Stimulated activated CD8-positive, alpha-beta memory T cell treated with anti-CD3 and anti-CD28 coated beads, Interleukin-7, amount 100 ng/mL, for 4 hours (primary cell): ENCODE data around the gene TRIM67.
"Not testable (repeated sequence)": the region's sequence is repeated elsewhere in the genome, so short reads cannot be mapped to it uniquely, and the experiment has no call there.

ENCODE experiments used
- DNase-seq, 2 donors: peaks; one replicate each; pipeline ENCODE4 v3.0.0-alpha.2; 2020; ENCODE audit warnings: low read depth in 2 of 2

TRIM67 gene

DNA sequence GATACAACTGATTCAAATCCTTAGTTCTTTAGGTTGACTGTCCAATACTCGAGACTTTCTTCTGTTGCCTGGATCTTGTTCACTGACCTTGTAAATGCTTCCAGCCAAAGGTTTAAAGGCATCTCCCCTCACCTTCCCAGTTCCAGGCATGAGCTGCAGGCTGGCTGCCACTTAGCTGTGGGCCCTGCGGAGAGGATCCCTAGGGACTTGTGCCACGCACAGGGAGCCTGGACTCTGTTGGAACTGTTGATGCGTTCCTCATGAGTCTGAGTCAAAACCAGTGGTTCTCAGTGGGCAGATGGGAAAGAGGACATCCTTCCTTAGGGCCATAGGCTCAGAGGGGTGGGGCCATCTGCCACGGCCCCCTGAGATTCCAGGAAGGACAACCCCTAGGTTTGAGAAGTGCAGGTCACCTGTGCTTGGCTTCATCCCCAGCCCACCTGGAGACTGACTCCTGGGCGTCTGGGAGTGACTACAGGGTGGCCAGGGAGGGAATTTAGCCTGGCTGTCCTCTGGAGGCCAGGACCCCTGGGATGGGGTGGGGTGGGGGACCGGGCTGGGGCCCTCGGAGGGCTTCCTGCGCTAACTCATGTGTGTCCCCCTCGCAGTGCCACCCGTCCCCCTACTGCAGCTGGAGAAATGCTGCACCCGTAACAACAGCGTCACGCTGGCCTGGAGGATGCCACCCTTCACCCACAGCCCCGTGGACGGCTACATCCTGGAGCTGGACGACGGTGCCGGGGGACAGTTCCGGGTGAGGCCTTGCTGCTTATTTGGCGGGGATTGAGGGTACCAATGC lies 41.6 kb downstream of the TRIM67 start:
- no peak for DNase-seq

DNA sequence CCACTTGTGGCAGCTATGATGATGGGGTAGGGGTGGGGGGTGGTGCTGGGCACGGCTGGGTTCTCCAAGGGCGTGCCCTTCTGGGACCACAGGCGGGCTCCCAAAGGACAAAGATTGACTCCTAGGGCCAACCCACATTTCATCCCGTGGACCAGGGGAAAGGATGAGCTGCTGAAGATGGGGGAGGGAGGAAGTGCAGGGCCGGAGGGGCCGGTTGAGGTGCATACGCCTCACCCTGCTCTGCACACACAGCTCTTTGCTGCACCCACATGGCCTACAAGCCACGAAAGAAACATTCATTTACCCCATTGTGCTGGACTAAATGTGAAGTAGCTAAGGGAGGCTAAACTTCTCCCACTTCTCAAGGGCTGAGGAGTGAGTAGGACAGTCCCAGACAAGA lies 45.0 kb downstream of the TRIM67 start:
- DNase-seq = no peak

DNA sequence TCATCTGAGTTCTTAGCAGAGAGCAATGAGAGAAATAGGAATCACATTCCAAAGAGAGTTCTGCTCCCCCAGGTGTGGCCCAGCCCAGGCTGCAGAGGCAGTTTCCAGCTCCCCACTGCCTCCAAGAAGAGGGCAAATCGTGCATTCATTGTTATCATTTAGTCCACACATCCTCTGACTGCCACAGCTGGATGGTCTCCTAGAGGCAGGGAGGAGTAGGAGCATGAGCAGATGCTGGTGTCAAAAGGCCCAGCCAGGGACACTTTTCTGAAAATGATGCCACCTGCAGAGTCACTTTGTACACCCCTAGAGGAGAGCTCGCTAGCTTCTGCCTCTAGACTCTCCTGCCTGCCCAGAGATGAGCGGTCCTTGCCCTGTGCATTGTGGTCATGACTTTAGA lies 45.6 kb downstream of the TRIM67 start:
- DNase-seq = no peak

DNA sequence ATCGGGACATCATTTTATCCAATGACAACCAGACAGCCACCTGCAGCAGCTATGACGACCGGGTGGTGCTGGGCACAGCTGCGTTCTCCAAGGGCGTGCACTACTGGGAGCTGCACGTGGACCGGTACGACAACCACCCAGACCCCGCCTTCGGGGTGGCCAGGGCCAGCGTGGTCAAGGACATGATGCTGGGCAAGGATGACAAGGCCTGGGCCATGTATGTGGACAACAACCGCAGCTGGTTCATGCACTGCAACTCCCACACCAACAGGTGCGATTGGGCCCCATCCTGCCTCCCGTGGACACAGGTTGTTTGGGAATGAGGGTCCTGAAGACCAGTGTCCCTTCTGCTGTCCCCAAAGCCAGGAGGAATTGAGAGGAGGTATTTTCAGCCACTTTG lies 47.1 kb downstream of the TRIM67 start:
- no peak for DNase-seq

DNA sequence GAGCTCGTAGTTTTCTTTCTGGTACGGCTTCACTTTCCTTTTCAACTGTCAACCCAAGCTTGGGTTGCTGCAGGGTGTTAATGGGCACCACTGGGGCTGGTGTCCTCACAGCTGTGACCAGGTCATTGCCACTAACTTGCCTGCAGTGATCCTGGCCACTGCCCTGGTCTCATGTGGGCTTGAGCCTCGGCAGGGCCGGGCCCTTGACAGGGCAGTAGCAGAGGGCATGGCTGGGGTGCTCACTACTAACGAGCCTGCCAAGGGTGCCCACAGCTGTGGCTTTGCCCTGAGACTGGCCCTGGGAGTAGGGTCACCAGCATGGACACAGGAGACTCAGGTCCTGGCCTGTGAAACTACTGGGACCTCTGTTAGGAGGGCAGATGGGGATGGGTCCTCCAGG lies 47.7 kb downstream of the TRIM67 start:
- DNase-seq = no peak

DNA sequence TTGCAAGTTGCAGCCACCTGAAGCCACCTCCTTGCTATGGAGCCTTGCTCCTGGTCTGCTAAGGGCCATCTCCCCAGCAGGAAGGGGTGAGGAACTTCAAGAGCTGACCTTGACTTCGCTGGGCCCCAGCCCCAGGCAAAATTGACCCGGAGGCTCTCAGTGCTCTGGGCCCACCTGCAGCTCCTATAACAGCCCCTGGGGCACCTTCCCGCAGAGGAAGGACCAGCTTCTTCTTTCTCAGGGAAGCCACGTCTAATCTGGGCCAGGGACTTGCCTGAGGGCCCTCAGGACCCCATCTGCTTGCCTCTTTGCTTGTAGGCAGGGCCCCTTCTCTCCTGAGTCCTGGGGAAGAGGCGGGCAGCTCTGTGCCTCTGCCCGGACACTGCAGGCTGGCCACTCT lies 48.3 kb downstream of the TRIM67 start:
- no peak for DNase-seq

DNA sequence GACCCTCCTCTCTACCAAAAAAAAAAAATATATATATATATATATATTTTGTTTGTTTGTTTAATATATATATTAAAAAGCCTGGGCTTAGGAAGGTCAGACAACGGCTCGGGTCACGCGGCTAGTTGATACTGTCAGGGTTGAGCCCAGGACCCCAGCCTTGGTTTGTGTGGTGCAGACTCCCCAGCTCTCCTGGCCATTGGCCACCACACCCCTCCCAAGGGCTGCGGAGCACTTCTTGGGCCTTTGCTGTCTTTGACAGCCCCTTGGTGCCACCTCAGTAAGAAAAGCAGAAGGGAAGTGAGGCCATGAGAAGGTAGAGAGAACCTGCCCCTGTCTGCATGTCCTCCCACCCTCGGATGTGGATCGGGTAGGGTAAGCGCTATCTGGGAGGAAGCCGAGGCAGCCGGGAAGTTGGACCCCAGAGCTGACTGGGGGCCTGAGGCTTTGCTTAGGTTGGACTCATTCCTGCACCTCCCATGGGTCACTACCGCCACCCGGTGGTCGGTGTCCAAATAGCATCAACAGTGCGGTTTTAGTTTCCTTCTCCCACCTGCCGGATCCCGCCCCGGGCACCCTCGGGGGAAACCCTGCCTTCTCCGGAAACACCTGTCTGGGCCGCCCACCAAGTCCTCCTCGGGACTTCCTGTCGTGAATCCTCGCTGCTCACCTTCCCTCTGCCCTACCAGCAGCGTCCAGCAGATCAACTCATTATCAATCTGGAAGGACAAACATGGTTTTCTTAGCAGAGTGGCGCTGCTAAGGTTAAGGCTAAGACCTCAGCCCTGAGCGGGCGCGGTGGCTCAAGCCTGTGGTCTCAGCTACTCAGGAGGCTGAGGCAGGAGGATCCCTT lies 49.4 kb downstream of the TRIM67 start:
- DNase-seq = peak; percentile 78 to 86

DNA sequence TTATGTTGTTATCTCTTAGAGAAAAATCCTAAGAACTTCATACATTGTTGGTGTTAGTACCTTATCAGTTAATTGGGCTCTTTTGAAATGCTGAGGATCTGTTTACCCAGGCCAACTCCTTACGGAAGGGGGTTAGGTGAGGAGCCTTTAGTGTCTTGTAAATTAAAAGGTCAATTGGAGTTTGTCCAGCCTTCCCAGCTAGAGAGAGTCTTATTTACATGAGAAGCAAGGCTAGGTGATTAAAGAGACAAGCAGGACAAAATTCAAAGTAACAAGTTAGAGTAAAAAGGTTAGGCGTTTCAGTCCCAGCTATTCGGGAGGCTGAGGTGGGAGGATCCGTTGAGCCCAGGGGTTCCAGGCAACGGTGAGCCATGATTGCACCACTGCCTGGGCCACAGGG lies 50.4 kb downstream of the TRIM67 start:
- not testable (repeated sequence) for DNase-seq

DNA sequence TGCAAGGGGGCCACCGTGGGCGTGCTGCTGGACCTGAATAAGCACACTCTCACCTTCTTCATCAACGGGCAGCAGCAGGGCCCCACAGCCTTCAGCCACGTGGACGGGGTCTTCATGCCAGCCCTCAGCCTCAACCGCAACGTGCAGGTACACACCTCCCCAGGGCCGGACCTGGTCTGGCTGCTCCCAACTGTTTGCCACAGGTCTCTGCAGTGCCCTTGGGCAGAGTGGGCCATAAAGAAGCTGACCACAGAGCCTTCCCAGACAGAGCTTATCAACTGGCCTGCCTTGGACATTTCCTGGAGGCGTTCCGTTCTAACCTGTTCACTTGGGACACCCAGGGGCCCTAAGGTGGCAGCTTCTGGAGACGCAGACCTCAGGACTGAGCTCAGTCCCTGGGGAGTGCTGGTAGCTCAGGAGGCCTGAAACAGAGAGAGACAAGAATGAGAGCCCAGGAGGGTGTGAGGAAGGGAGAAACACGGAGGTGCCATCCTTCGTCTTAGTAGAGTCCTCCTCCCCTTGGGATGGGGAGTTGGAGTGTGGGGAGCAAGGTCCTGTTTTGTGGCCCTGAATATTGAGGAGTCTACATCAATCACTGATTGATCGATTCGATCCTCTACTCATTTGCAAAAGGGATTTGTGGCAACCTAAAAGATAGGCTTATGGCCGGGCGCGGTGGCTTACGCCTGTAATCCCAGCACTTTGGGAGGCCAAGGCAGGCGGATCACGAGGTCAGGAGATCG lies 52.1 kb downstream of the TRIM67 start:
- no peak for DNase-seq

DNA sequence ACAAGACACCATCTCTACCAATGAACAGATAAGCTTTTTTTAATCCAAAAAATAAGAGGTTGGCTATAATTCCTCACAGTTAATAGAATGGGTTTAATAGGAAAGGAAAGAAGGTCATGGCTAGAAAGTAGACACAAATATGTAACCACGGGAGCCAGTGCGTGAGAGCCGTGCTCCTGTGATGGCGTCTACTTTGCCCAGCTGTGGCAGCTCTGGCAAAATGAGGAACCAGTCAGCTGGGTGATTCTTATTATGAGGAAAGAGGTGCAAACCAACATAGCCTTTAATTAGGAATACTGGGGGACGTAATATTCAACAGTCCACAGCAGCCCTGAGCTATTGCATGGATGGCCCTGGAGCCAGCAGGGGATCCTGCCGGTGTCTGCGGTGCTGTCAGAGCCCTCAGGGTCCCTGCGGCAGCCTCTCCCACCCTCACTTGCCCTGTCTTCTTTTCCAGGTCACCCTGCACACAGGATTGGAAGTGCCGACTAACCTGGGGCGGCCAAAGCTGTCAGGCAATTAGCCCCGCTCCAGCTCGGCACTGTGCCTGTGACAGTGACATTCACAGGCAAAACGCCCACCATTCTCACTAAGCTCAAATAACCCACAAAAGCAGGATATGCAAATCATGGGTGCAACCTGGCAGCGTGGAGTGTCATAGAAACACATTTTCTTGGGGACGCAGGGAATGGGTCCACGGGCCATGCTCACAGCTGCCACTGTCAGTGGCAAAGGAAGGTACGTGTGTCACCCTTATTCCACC lies 53.2 kb downstream of the TRIM67 start:
- peak; percentile 4 to 5 for DNase-seq

DNA sequence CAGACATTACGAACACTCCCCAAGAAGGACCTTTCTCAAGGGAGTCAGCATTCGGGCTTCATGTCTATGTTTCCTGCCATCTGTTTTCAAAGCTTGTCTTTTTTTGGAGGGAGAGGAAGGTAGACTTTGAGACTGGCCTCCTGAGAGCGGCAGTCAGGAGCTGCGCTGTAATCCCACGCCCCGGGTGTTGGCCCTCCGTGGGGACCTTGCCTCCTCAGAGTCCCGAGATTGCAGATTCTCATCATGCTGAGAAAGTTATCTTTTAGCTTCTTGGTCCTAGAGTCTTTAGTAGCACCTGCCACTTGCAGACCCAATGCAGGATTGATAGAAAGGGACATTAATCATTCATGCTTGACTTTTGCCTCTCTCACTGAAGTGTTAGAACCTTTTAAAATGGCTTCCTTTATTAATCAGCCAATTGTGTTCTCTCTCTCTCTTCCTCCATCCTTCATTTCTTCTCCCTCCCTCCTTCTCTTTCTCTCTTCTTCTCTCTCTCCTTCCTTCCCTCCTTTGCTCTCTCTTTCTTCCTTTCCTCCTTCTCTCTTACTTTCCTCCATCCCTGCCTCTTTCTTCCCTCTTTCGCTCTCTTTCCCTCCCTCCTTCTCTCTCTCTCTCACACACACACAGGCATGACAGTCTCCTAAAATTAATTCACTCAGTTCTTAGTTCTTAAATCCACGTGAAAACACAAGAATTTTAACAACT lies 54.0 kb downstream of the TRIM67 start:
- DNase-seq = no peak

DNA sequence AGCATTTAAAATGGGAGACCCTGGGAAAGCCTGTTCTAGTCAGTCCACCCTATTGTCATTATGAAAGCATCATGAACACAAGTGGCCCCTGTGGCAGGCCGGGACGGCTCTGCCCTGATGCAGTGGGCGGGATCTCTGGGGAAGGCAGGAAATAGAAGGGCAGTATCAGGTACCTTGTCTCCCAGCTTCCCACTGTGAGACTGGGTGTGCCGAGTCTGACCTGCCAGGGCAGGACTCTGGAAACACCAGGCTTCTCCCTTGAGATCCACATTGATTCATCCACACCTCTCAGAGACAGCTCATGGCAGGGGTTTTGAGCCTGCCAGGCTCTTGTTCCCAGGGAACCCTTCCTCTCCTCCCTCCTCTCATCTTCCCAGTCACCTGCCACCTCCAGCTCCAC lies 54.6 kb downstream of the TRIM67 start:
- no peak for DNase-seq

DNA sequence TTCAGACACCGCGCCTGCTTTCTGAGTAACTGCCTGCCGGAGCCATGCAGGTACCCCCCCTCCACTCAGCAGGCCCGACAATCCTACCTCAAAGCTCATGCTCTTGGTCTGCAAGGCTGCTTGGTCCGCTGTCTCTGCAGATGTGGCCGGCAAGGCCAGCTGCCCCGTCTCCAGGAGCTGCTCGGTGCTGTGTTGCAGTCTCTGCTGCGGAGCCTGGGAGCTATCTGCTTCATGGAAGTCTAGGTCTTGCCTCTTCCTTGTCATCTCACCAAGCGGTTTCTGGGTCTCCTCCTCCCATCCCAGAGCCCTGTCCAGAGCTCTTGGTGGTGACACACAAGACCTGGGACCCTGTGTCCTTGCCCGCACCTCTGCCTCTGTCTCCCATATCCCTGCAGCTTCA lies 55.2 kb downstream of the TRIM67 start:
- DNase-seq = no peak

DNA sequence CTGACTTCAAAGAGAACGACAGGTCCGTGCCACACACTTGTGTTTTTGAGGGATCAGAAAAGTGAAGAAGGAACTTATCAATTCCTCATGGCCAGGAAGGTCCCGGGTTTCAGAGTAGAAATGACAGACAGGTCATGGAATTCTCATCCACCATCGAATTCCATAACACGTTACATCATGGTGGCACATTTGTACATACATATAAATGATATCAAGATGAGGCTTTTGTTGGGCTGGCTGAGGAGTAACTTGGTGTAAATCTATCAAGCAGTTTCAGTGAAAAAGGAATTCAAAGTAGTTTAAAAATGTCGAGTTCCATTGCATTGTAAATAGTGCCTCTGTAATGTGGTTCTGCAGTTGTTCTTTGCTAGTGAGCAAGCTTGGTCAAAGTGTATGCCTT lies 56.2 kb downstream of the TRIM67 start:
- DNase-seq = no peak

DNA sequence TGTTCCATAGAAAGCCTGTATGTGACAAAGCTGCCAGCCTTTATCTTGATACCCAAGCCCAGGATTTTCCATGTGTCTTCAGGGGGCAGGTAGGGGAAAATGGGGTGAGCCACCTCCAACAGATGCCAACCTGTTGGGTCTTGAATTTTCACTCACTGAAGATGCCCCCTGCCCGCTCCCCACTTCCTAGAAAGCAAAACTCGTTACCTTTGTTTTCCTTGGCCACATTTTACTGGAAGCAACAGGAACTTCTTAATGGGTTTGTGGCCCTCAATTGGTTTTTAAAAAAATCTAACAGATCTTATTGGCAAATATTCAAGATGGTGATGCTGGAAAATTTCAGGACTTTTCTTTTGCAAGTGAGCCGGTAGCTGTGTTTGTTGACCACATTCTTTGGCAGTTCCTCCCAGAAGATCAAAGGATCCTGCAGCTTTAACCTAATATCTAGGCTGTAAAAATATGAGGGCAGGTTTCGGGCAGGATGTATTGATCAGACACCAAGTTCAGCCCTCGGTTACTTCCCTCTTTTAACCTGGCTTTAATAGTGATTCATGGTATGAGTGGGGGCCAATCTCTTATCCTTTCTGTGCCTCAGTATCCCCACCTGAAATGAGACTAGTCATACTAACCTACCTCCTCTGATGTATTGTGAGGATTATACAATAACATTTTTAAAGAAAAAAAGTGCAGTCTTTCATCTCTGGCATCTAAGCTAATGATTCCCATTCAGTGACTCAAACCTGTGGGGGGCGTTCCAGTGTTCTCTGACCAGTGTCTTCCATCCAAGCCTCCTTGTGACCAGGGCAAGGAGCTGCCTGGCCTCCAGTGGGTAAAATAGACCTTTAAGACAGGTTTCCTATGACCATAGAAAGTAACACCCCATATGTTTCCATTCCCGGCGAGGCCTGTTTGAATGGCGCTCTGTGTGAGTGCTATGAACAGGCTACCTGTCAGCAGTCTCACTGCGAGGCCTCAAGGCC lies 57.9 kb downstream of the TRIM67 start:
- DNase-seq = no peak

DNA sequence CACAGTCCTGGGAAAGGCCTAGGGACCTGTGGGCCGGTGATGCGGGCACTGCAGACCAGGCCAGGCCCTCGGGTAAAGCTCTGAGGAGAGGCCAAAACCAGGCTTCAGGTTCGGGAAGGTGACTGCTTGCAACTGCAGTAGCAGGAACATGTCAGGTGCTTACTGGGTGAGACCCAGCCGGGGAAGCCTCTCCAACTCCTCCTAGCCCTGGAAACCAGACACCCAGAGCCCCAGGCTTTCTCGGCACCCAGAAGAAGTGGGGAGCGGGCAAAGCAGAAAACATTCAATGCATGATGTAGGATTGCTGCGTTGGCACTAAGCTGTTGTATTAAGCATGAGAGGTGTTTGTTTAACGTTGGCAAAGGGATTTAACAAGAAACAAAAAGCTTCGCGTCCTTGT lies 58.9 kb downstream of the TRIM67 start:
- DNase-seq = no peak

DNA sequence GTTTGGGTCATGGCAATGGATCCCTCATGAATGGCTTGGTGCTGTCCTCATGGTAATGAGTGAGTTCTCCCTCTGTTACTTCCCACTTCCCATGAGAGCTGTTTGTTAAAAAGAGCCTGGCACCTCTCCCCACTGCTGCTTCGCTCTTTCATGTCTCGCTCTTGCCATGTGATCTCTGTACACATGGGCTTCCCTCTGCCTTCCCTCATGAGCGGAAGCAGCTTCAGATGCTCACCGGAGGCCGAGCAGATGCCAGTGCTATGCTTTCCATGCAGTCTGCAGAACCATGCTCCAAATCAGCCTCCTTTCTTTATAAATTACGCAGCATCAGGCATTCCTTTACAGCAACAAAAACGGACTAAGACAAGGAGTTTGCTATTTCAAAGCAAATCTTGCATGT lies 64.3 kb downstream of the TRIM67 start:
- no peak for DNase-seq

DNA sequence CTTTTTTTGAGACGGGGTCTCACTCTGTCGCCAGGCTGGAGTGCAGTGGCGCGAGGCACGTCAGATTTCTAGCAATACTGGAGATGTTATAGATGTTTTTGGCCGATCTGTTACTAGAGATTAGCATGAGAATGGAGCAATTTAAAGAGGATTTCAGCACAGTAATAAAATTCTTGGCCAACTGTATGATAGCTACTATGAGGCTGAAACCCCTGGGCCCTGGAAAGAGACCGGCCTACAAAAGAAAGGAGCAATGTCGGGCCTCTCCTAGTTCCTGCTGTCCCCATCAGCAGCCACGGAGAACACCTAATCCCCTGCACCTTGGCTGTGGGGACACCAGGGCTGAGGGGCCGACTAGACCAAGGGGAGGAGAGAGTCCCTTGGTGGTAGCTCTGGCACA lies 69.7 kb downstream of the TRIM67 start:
- no peak for DNase-seq

DNA sequence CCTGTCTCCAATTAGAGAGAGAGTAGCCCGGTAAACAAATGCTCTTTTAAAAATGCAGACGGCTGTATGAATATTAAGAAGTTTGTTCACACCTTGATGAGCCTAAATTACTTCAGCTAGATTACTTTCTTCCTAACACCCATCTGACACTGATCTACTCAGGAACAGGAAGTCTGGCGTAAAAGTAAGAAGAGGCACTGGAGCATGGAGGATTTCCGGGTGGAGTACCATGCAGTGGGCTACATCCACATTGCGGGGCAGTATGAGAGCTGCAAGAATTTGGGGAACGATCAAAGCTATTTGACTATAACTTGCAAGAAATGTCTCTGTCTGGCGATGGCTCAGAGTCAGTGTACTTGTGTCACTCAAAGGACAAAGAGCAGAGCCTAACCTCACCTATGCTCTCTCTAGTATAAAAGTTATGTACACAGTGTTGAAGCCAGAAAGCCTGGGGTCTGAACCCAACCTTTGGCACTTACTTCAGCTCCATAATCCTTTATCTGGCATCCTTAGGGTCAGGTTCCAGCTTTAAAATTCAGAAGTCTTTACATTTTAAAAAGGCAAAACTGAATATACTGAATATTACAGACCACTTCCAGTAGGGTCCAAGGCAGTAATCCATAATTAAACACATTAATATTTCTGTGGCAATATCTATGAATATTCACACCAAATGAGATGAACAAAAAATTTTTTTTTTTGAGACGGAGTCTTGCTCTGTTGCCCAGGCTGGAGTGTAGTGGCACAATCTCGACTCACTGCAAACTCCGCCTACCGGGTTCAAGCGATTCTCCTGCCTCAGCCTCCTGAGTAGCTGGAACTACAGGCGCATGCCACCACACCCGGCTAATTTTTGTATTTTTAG lies 71.2 kb downstream of the TRIM67 start:
- DNase-seq = no peak
